NCI-H146 (cell line): Measurements from ENCODE around the gene DDX6.
"Not testable (repeated sequence)": the region's sequence is repeated elsewhere in the genome, so short reads cannot be mapped to it uniquely, and the experiment has no call there.

Experiments used
- DNase-seq: peaks from one replicate; lab custom pipeline; 2025; lab: John Stamatoyannopoulos, UW

DDX6 gene

GRCh38 chr11:118740892-118741291, 50.1 kb downstream of the DDX6 start:
- no peak for DNase-seq

GRCh38 chr11:118735203-118735602, 55.8 kb downstream of the DDX6 start:
- no peak for DNase-seq

GRCh38 chr11:118734031-118734430, 56.9 kb downstream of the DDX6 start:
- no peak for DNase-seq

GRCh38 chr11:118729753-118730152, 61.2 kb downstream of the DDX6 start:
- DNase-seq = not testable (repeated sequence)

GRCh38 chr11:118728112-118728511, 62.9 kb downstream of the DDX6 start:
- not testable (repeated sequence) for DNase-seq

GRCh38 chr11:118727721-118728066, 63.3 kb downstream of the DDX6 start:
- not testable (repeated sequence) for DNase-seq

- not testable (repeated sequence) for DNase-seq
These were observed 63.8 kb downstream of the DDX6 start for GRCh38 chr11:118727001-118727720.

- DNase-seq = not testable (repeated sequence)
These were observed 69.4 kb downstream of the DDX6 start for GRCh38 chr11:118721478-118722015.

- DNase-seq = not testable (repeated sequence)
These were observed 70.2 kb downstream of the DDX6 start for GRCh38 chr11:118720740-118721139.

GRCh38 chr11:118720078-118720477, 70.9 kb downstream of the DDX6 start:
- not testable (repeated sequence) for DNase-seq

GRCh38 chr11:118718562-118718961, 72.4 kb downstream of the DDX6 start:
- not testable (repeated sequence) for DNase-seq

GRCh38 chr11:118717733-118718132, 73.2 kb downstream of the DDX6 start:
- DNase-seq = not testable (repeated sequence)

- DNase-seq = not testable (repeated sequence)
These were observed 73.7 kb downstream of the DDX6 start for GRCh38 chr11:118717221-118717620.

- peak; percentile 53 for DNase-seq
These were observed 75.1 kb downstream of the DDX6 start for GRCh38 chr11:118715837-118716260.

- no peak for DNase-seq
These were observed 75.6 kb downstream of the DDX6 start for GRCh38 chr11:118715245-118715831.

GRCh38 chr11:118714816-118715215, 76.1 kb downstream of the DDX6 start:
- no peak for DNase-seq

GRCh38 chr11:118714416-118714815, 76.5 kb downstream of the DDX6 start:
- not testable (repeated sequence) for DNase-seq

- DNase-seq = no peak
These were observed 82.7 kb downstream of the DDX6 start for GRCh38 chr11:118708296-118708695.

GRCh38 chr11:118706546-118706825, 84.5 kb downstream of the DDX6 start:
- no peak for DNase-seq

- no peak for DNase-seq
These were observed 85.0 kb downstream of the DDX6 start for GRCh38 chr11:118705791-118706545.

GRCh38 chr11:118705111-118705741, 85.7 kb downstream of the DDX6 start:
- no peak for DNase-seq

GRCh38 chr11:118703563-118704106, 87.3 kb downstream of the DDX6 start:
- DNase-seq = no peak
